Measurements from ENCODE around the gene S100A9. TPM values are rescaled to one million over a fixed set of nuclear protein-coding genes. Genes with fewer than 3 reads are reported as not detected.
"Not testable (repeated sequence)": the region's sequence is repeated elsewhere in the genome, so short reads cannot be mapped to it uniquely, and the experiment has no call there.

The S100A9 gene
- total and polyA plus RNA-seq, 4 donors, result 110 to 485 (median 203) TPM

GRCh38 chr1:153318145-153318544, 39.5 kb upstream of the S100A9 start:
- H3K27me3 ChIP-seq (ENCODE audit: control insufficient read depth in 1 of 2, insufficient read depth in 2 of 2, low read length in 1 of 2); H3K27ac ChIP-seq (ENCODE audit: low read depth in 1 of 2, low read length in 2 of 2); H3K36me3 ChIP-seq (ENCODE audit: control insufficient read depth in 1 of 2, insufficient read depth in 2 of 2, low read length in 1 of 2); H3K4me1 ChIP-seq (ENCODE audit: control insufficient read depth in 1 of 2, insufficient read depth in 2 of 2, low read length in 2 of 2); DNase-seq; H3K9me3 ChIP-seq (ENCODE audit: control insufficient read depth, low read length); intact Hi-C loops (cut with DNase I); ATAC-seq (ENCODE audit: low FRiP score); H3K4me3 ChIP-seq (ENCODE audit: low read length in 2 of 2): not testable (repeated sequence)
- 80 to 84% methylated on average over 7 of the region's 7 CpGs for WGBS, 2 donors

GRCh38 chr1:153322568-153322967, 35.1 kb upstream of the S100A9 start:
- intact Hi-C loops (cut with DNase I), result no loop called here
- Histone ChIP-seq H3K9me3 (ENCODE audit: control insufficient read depth, low read length) (peaks cover 10% of the 10 kb centered on the region), H3K4me1 (ENCODE audit: control insufficient read depth in 1 of 2, insufficient read depth in 2 of 2, low read length in 2 of 2) (no peaks in the 10 kb centered on the region)

GRCh38 chr1:153324912-153325311, 32.7 kb upstream of the S100A9 start:
- Histone ChIP-seq H3K4me1 (ENCODE audit: control insufficient read depth in 1 of 2, insufficient read depth in 2 of 2, low read length in 2 of 2) (no peaks in the 10 kb centered on the region), H3K27me3 (ENCODE audit: control insufficient read depth in 1 of 2, insufficient read depth in 2 of 2, low read length in 1 of 2) (peaks cover 0 to 3% of the 10 kb centered on the region in 2 donors), H3K4me3 (ENCODE audit: low read length in 2 of 2) (no peak overlapping the region), H3K27ac (ENCODE audit: low read depth in 1 of 2, low read length in 2 of 2) (no peak overlapping the region), H3K36me3 (ENCODE audit: control insufficient read depth in 1 of 2, insufficient read depth in 2 of 2, low read length in 1 of 2) (no peaks in the 10 kb centered on the region), H3K9me3 (ENCODE audit: control insufficient read depth, low read length) (peaks cover 10% of the 10 kb centered on the region)
- DNase-seq, result no peak
- intact Hi-C loops (cut with DNase I), result no loop called here
- ATAC-seq (ENCODE audit: low FRiP score), result no peak

More at GRCh38 chr1:153322568-153322967, 35.1 kb upstream of the S100A9 start:
- ATAC-seq (ENCODE audit: low FRiP score) (no peak), DNase-seq (no peak)
- no peak overlapping the region for H3K27ac ChIP-seq (ENCODE audit: low read depth in 1 of 2, low read length in 2 of 2)
- H3K27me3 ChIP-seq (ENCODE audit: control insufficient read depth in 1 of 2, insufficient read depth in 2 of 2, low read length in 1 of 2), result peaks cover 0 to 3% of the 10 kb centered on the region in 2 donors
- H3K36me3 ChIP-seq (ENCODE audit: control insufficient read depth in 1 of 2, insufficient read depth in 2 of 2, low read length in 1 of 2), result no peaks in the 10 kb centered on the region
- no peak overlapping the region for H3K4me3 ChIP-seq (ENCODE audit: low read length in 2 of 2)
- WGBS, 2 donors, result 0% methylated on average over 1 of the region's 1 CpG

- no peak for ATAC-seq (ENCODE audit: low FRiP score)
- no peaks in the 10 kb centered on the region for H3K36me3 ChIP-seq (ENCODE audit: control insufficient read depth in 1 of 2, insufficient read depth in 2 of 2, low read length in 1 of 2)
- no peaks in the 10 kb centered on the region for H3K27me3 ChIP-seq (ENCODE audit: control insufficient read depth in 1 of 2, insufficient read depth in 2 of 2, low read length in 1 of 2)
- H3K27ac ChIP-seq (ENCODE audit: low read depth in 1 of 2, low read length in 2 of 2), result no peak overlapping the region
- H3K9me3 ChIP-seq (ENCODE audit: control insufficient read depth, low read length), result peaks cover 1% of the 10 kb centered on the region
- no peak for DNase-seq
- 85 to 89% methylated on average over 1 of the region's 1 CpG for WGBS, 2 donors
- no peaks in the 10 kb centered on the region for H3K4me1 ChIP-seq (ENCODE audit: control insufficient read depth in 1 of 2, insufficient read depth in 2 of 2, low read length in 2 of 2)
- H3K4me3 ChIP-seq (ENCODE audit: low read length in 2 of 2), result no peak overlapping the region
- intact Hi-C loops (cut with DNase I), result no loop called here
These were observed 23.8 kb upstream of the S100A9 start for GRCh38 chr1:153333902-153334301.

GRCh38 chr1:153336650-153337049, 21.0 kb upstream of the S100A9 start:
- intact Hi-C loops (cut with DNase I), result no loop called here
- ATAC-seq (ENCODE audit: low FRiP score) (no peak), DNase-seq (no peak)
- Histone ChIP-seq H3K36me3 (ENCODE audit: control insufficient read depth in 1 of 2, insufficient read depth in 2 of 2, low read length in 1 of 2) (no peaks in the 10 kb centered on the region), H3K4me1 (ENCODE audit: control insufficient read depth in 1 of 2, insufficient read depth in 2 of 2, low read length in 2 of 2) (no peaks in the 10 kb centered on the region), H3K27ac (ENCODE audit: low read depth in 1 of 2, low read length in 2 of 2) (no peak overlapping the region), H3K9me3 (ENCODE audit: control insufficient read depth, low read length) (no peaks in the 10 kb centered on the region), H3K4me3 (ENCODE audit: low read length in 2 of 2) (no peak overlapping the region), H3K27me3 (ENCODE audit: control insufficient read depth in 1 of 2, insufficient read depth in 2 of 2, low read length in 1 of 2) (peaks cover 0 to 2% of the 10 kb centered on the region in 2 donors)

GRCh38 chr1:153337980-153338853, 19.4 kb upstream of the S100A9 start:
- no peaks in the 10 kb centered on the region for H3K4me1 ChIP-seq (ENCODE audit: control insufficient read depth in 1 of 2, insufficient read depth in 2 of 2, low read length in 2 of 2)
- H3K27ac ChIP-seq (ENCODE audit: low read depth in 1 of 2, low read length in 2 of 2), result no peak overlapping the region
- H3K4me3 ChIP-seq (ENCODE audit: low read length in 2 of 2), result no peak overlapping the region
- H3K36me3 ChIP-seq (ENCODE audit: control insufficient read depth in 1 of 2, insufficient read depth in 2 of 2, low read length in 1 of 2), result no peaks in the 10 kb centered on the region
- DNase-seq (no peak), ATAC-seq (ENCODE audit: low FRiP score) (no peak)
- no peaks in the 10 kb centered on the region for H3K9me3 ChIP-seq (ENCODE audit: control insufficient read depth, low read length)
- peaks cover 0 to 2% of the 10 kb centered on the region in 2 donors for H3K27me3 ChIP-seq (ENCODE audit: control insufficient read depth in 1 of 2, insufficient read depth in 2 of 2, low read length in 1 of 2)
- WGBS, 2 donors, result 65 to 70% methylated on average over 8 of the region's 8 CpGs
- intact Hi-C loops (cut with DNase I), result no loop called here

GRCh38 chr1:153339802-153340201, 17.9 kb upstream of the S100A9 start:
- intact Hi-C loops (cut with DNase I), result no loop called here
- Histone ChIP-seq H3K27me3 (ENCODE audit: control insufficient read depth in 1 of 2, insufficient read depth in 2 of 2, low read length in 1 of 2) (peaks cover 0 to 2% of the 10 kb centered on the region in 2 donors), H3K27ac (ENCODE audit: low read depth in 1 of 2, low read length in 2 of 2) (no peak overlapping the region), H3K4me1 (ENCODE audit: control insufficient read depth in 1 of 2, insufficient read depth in 2 of 2, low read length in 2 of 2) (no peaks in the 10 kb centered on the region), H3K9me3 (ENCODE audit: control insufficient read depth, low read length) (no peaks in the 10 kb centered on the region), H3K4me3 (ENCODE audit: low read length in 2 of 2) (no peak overlapping the region), H3K36me3 (ENCODE audit: control insufficient read depth in 1 of 2, insufficient read depth in 2 of 2, low read length in 1 of 2) (no peaks in the 10 kb centered on the region)
- no peak for ATAC-seq (ENCODE audit: low FRiP score)
- 79 to 82% methylated on average over 6 of the region's 6 CpGs for WGBS, 2 donors
- no peak for DNase-seq

GRCh38 chr1:153340356-153340755, 17.3 kb upstream of the S100A9 start:
- Histone ChIP-seq H3K9me3 (ENCODE audit: control insufficient read depth, low read length) (no peaks in the 10 kb centered on the region), H3K4me3 (ENCODE audit: low read length in 2 of 2) (no peak overlapping the region), H3K36me3 (ENCODE audit: control insufficient read depth in 1 of 2, insufficient read depth in 2 of 2, low read length in 1 of 2) (no peaks in the 10 kb centered on the region), H3K27ac (ENCODE audit: low read depth in 1 of 2, low read length in 2 of 2) (no peak overlapping the region), H3K4me1 (ENCODE audit: control insufficient read depth in 1 of 2, insufficient read depth in 2 of 2, low read length in 2 of 2) (no peaks in the 10 kb centered on the region), H3K27me3 (ENCODE audit: control insufficient read depth in 1 of 2, insufficient read depth in 2 of 2, low read length in 1 of 2) (peaks cover 0 to 2% of the 10 kb centered on the region in 2 donors)
- intact Hi-C loops (cut with DNase I), result no loop called here
- 92 to 93% methylated on average over 10 of the region's 10 CpGs for WGBS, 2 donors
- no peak for ATAC-seq (ENCODE audit: low FRiP score)
- DNase-seq, result no peak

- peaks cover 0 to 2% of the 10 kb centered on the region in 2 donors for H3K27me3 ChIP-seq (ENCODE audit: control insufficient read depth in 1 of 2, insufficient read depth in 2 of 2, low read length in 1 of 2)
- ATAC-seq (ENCODE audit: low FRiP score), result no peak
- no peak overlapping the region for H3K4me3 ChIP-seq (ENCODE audit: low read length in 2 of 2)
- no peaks in the 10 kb centered on the region for H3K9me3 ChIP-seq (ENCODE audit: control insufficient read depth, low read length)
- intact Hi-C loops (cut with DNase I), result no loop called here
- no peak for DNase-seq
- no peak overlapping the region for H3K27ac ChIP-seq (ENCODE audit: low read depth in 1 of 2, low read length in 2 of 2)
- H3K36me3 ChIP-seq (ENCODE audit: control insufficient read depth in 1 of 2, insufficient read depth in 2 of 2, low read length in 1 of 2), result no peaks in the 10 kb centered on the region
- H3K4me1 ChIP-seq (ENCODE audit: control insufficient read depth in 1 of 2, insufficient read depth in 2 of 2, low read length in 2 of 2), result no peaks in the 10 kb centered on the region
- 89 to 94% methylated on average over 4 of the region's 4 CpGs for WGBS, 2 donors
These were observed 16.2 kb upstream of the S100A9 start for GRCh38 chr1:153341431-153341934.

All from aorta (tissue), 5 donors.